ENCODE data around the gene WIPF2. TPM values are rescaled to one million over a fixed set of nuclear protein-coding genes. Genes with fewer than 3 reads are reported as not detected.
"Not testable (repeated sequence)": the region's sequence is repeated elsewhere in the genome, so short reads cannot be mapped to it uniquely, and the experiment has no call there.

The WIPF2 gene
- total and polyA plus RNA-seq, 2 experiments from 2014 or later = 9.2 TPM

- not testable (repeated sequence) for H3K27ac ChIP-seq (ENCODE audit: low read depth); H3K9me2 ChIP-seq (ENCODE audit: insufficient read depth); H3K4me1 Mint-ChIP-seq; H3F3A ChIP-seq (replicated peaks; ENCODE audit: low read depth); ATAC-seq; DNase-seq (ENCODE audit: low spot score); H3K4me1 ChIP-seq (ENCODE audit: insufficient read depth); H3K4me2 ChIP-seq; H3K4me3 Mint-ChIP-seq; H3K4me3 ChIP-seq; H3K27me3 Mint-ChIP-seq (ENCODE audit: insufficient read depth, low read depth, poor library complexity); H3K27me3 ChIP-seq (ENCODE audit: insufficient read depth); H2AFZ ChIP-seq; H3K27ac Mint-ChIP-seq; H3K36me3 ChIP-seq (ENCODE audit: insufficient read depth); H3K9me3 Mint-ChIP-seq; H4K20me1 ChIP-seq (replicated peaks; ENCODE audit: insufficient read depth)
- H3K36me3 Mint-ChIP-seq (ENCODE audit: low read depth) = peaks cover 17% of the 10 kb centered on the region
- H3K79me2 ChIP-seq (replicated peaks; ENCODE audit: insufficient read depth) = peaks cover 74% of the 10 kb centered on the region
These were observed 10.0 kb downstream of the WIPF2 start for GRCh38 chr17:40229146-40229545.

- Histone ChIP-seq H3K9me2 (ENCODE audit: insufficient read depth) (no peaks in the 10 kb centered on the region), H3K27ac (ENCODE audit: low read depth) (no peak overlapping the region), H3K79me2 (replicated peaks; ENCODE audit: insufficient read depth) (peaks cover 58% of the 10 kb centered on the region), H2AFZ (no peak overlapping the region), H4K20me1 (replicated peaks; ENCODE audit: insufficient read depth) (peaks cover 2% of the 10 kb centered on the region), H3K4me1 (ENCODE audit: insufficient read depth) (no peaks in the 10 kb centered on the region), H3F3A (replicated peaks; ENCODE audit: low read depth) (0 out of 2 replicates have a peak, but pooled peaks cover 3% of the 10 kb centered on the region), H3K27me3 (ENCODE audit: insufficient read depth) (no peaks in the 10 kb centered on the region), H3K4me2 (no peak overlapping the region), H3K36me3 (ENCODE audit: insufficient read depth) (0 out of 2 replicates have a peak, but pooled peaks cover 5% of the 10 kb centered on the region), H3K4me3 (no peak overlapping the region)
- Mint-ChIP-seq H3K27ac (no peak overlapping the region), H3K36me3 (ENCODE audit: low read depth) (peaks cover 21% of the 10 kb centered on the region), H3K27me3 (ENCODE audit: insufficient read depth, low read depth, poor library complexity) (peaks cover 7% of the 10 kb centered on the region), H3K4me3 (no peak overlapping the region), H3K4me1 (no peaks in the 10 kb centered on the region), H3K9me3 (no peaks in the 10 kb centered on the region)
- no peak for ATAC-seq
- DNase-seq (ENCODE audit: low spot score) = no peak
- TF ChIP-seq CREB1 (CRISPR knock-in tag; IDR thresholded peaks at IDR 0.05; ENCODE audit: low read depth) (no peak), ETS1 (IDR thresholded peaks at IDR 0.05) (no peak), EZH2 (IDR thresholded peaks at IDR 0.05; ENCODE audit: low read depth, unreplicated experiment) (no peak), ZNF331 (CRISPR knock-in tag; IDR thresholded peaks at IDR 0.05; ENCODE audit: low read depth) (no peak), STAT1 (IDR thresholded peaks at IDR 0.05; ENCODE audit: unreplicated experiment) (no peak), NANOG (IDR thresholded peaks at IDR 0.05; ENCODE audit: borderline replicate concordance) (no peak), ZNF114 (CRISPR knock-in tag; IDR thresholded peaks at IDR 0.05) (no peak)
These were observed 11.6 kb downstream of the WIPF2 start for GRCh38 chr17:40230670-40231069.

- H3K9me2 ChIP-seq (ENCODE audit: insufficient read depth); H3K27ac Mint-ChIP-seq; H3K4me1 ChIP-seq (ENCODE audit: insufficient read depth); H3K27me3 Mint-ChIP-seq (ENCODE audit: insufficient read depth, low read depth, poor library complexity); H3K4me1 Mint-ChIP-seq; ATAC-seq; H3K27me3 ChIP-seq (ENCODE audit: insufficient read depth); H3K4me3 ChIP-seq; H3K27ac ChIP-seq (ENCODE audit: low read depth); H3K4me3 Mint-ChIP-seq; H3F3A ChIP-seq (replicated peaks; ENCODE audit: low read depth); H3K9me3 Mint-ChIP-seq; H3K36me3 ChIP-seq (ENCODE audit: insufficient read depth); DNase-seq (ENCODE audit: low spot score); H4K20me1 ChIP-seq (replicated peaks; ENCODE audit: insufficient read depth); H3K4me2 ChIP-seq; H2AFZ ChIP-seq: not testable (repeated sequence)
- peaks cover 21% of the 10 kb centered on the region for H3K36me3 Mint-ChIP-seq (ENCODE audit: low read depth)
- H3K79me2 ChIP-seq (replicated peaks; ENCODE audit: insufficient read depth) = peaks cover 47% of the 10 kb centered on the region
These were observed 12.8 kb downstream of the WIPF2 start for GRCh38 chr17:40231928-40232327.
